H1 (cell line): ENCODE data around the gene CCL4. TPM values are rescaled to one million over a fixed set of nuclear protein-coding genes. Genes with fewer than 3 reads are reported as not detected.

Source experiments
- CTCF ChIA-PET: fragments of 300-600 bp; sonication (Branson Sonifier 250); formaldehyde crosslinking; loops from one replicate; lab custom pipeline; 2021; ENCODE audit not compliant: partially characterized antibody; lab: Charles Lee
- POLR2A ChIA-PET: fragments of 300-600 bp; sonication (Branson Sonifier 250); formaldehyde crosslinking; loops from one replicate; lab custom pipeline; 2021; ENCODE audit warnings: inconsistent platforms; ENCODE audit not compliant: partially characterized antibody; lab: Charles Lee
- DNase-seq, 2 experiments: peaks; one replicate each; pipeline versions ENCODE4 v3.0.0 to v3.0.0-alpha.2; 2010 to 2022; ENCODE audit warnings: low spot score in 2 of 2, low read depth in 1 of 2, mixed read lengths in 1 of 2
- FAIRE-seq: peaks from 2 replicates; lab custom pipeline; 2011; peaks lifted over from hg19 to GRCh38; lab: Jason Lieb, UNC
- H2AFZ ChIP-seq: 2 replicates; pipeline ENCODE4 v1.8.1; 2012; ENCODE audit warnings: low read length, inconsistent platforms
- H2AK5ac ChIP-seq: 2 replicates; pipeline ENCODE4 v1.6.1; 2013; ENCODE audit warnings: low read depth, low read length
- H2BK120ac ChIP-seq: replicated peaks from 2 replicates; pipeline ENCODE3; 2013; ENCODE audit warnings: low read depth, low read length, inconsistent platforms
- H2BK12ac ChIP-seq: 2 replicates; pipeline ENCODE4 v1.6.1; 2013; ENCODE audit warnings: low read depth, low read length
- H2BK15ac ChIP-seq: 2 replicates; pipeline ENCODE4 v1.6.1; 2013; ENCODE audit warnings: low read length
- H2BK20ac ChIP-seq: 2 replicates; pipeline ENCODE4 v1.6.1; 2013; ENCODE audit warnings: low read length
- H2BK5ac ChIP-seq: 2 replicates; pipeline ENCODE4 v1.6.1; 2013; ENCODE audit warnings: low read depth, low read length
- H3K14ac ChIP-seq: 2 replicates; pipeline ENCODE4 v1.6.1; 2013; ENCODE audit warnings: inconsistent platforms; ENCODE audit not compliant: insufficient read length
- H3K18ac ChIP-seq: 2 replicates; pipeline ENCODE4 v1.6.1; 2013; ENCODE audit warnings: low read length; ENCODE audit errors: extremely low read depth
- H3K23ac ChIP-seq: 2 replicates; pipeline ENCODE4 v1.6.1; 2013; ENCODE audit warnings: inconsistent platforms; ENCODE audit not compliant: insufficient read length
- H3K23me2 ChIP-seq: 2 replicates; pipeline ENCODE4 v1.6.1; 2013; ENCODE audit warnings: low read depth, low read length
- H3K27ac ChIP-seq: 2 replicates; pipeline ENCODE4 v1.6.1; 2011; ENCODE audit warnings: low read depth, low read length, inconsistent platforms
- H3K27me3 ChIP-seq, 4 experiments: replicated peaks in 1 of 4; 1 replicate in 1 of 4; 2 replicates in 3 of 4; pipeline versions ENCODE4 v1.6.1 to v1.8.1; 2011 to 2013; ENCODE audit warnings: low read length in 3 of 4, mild to moderate bottlenecking in 3 of 4, inconsistent platforms in 2 of 4, mixed read lengths in 2 of 4, moderate library complexity in 1 of 4; ENCODE audit not compliant: control insufficient read depth in 3 of 4, insufficient read depth in 3 of 4; ENCODE audit errors: extremely low read depth in 1 of 4
- H3K36me3 ChIP-seq, 4 experiments: 2 replicates each; pipeline versions ENCODE4 v1.6.1 to v1.8.1; 2011 to 2013; ENCODE audit warnings: mild to moderate bottlenecking in 4 of 4, low read length in 3 of 4, moderate library complexity in 2 of 4, control low read depth in 1 of 4, inconsistent platforms in 1 of 4; ENCODE audit not compliant: insufficient read depth in 4 of 4, control insufficient read depth in 2 of 4
- H3K4ac ChIP-seq: replicated peaks from 2 replicates; pipeline ENCODE3; 2013; ENCODE audit warnings: low read length, low read depth, mixed read lengths, inconsistent platforms; ENCODE audit not compliant: insufficient read length
- H3K4me1 ChIP-seq, 4 experiments: replicated peaks in 1 of 4; 1 replicate in 1 of 4; 2 replicates in 3 of 4; pipeline versions ENCODE4 v1.6.1 to v1.8.1; 2011 to 2013; ENCODE audit warnings: low read length in 3 of 4, inconsistent platforms in 2 of 4, mixed read lengths in 1 of 4; ENCODE audit not compliant: insufficient read depth in 4 of 4, control insufficient read depth in 3 of 4
- H3K4me2 ChIP-seq, 2 experiments: 2 replicates each; pipeline versions ENCODE4 v1.6.1 to v1.8.1; 2011 to 2013; ENCODE audit warnings: low read depth in 2 of 2, low read length in 2 of 2, control low read depth in 1 of 2, inconsistent platforms in 1 of 2, mild to moderate bottlenecking in 1 of 2; ENCODE audit not compliant: insufficient read depth in 1 of 2
- H3K4me3 ChIP-seq, 4 experiments: fragments of 200-600, 300-600 bp in 1 of 4; sonication (generic), shearing (Covaris generic), sonication (Bioruptor Twin) in 1 of 4; 2 replicates each; pipeline versions ENCODE4 v1.5.1 to v1.8.1; 2011 to 2016; ENCODE audit warnings: low read length in 4 of 4, low read depth in 3 of 4, control low read depth in 2 of 4, inconsistent platforms in 2 of 4, mild to moderate bottlenecking in 2 of 4, mixed read lengths in 1 of 4, moderate library complexity in 1 of 4; ENCODE audit not compliant: insufficient read depth in 2 of 4; ENCODE audit errors: extremely low read depth in 1 of 4
- H3K56ac ChIP-seq: replicated peaks from 2 replicates; pipeline ENCODE3; 2013; ENCODE audit warnings: low read depth, mild to moderate bottlenecking, mixed read lengths, low read length, inconsistent platforms; ENCODE audit not compliant: insufficient read length
- H3K79me1 ChIP-seq: 2 replicates; pipeline ENCODE4 v1.6.1; 2013; ENCODE audit warnings: low read depth, low read length, control low read depth
- H3K79me2 ChIP-seq, 2 experiments: 2 replicates each; pipeline versions ENCODE4 v1.6.1 to v1.8.1; 2012 to 2013; ENCODE audit warnings: low read length in 2 of 2, mild to moderate bottlenecking in 2 of 2, inconsistent platforms in 1 of 2; ENCODE audit not compliant: insufficient read depth in 2 of 2, control insufficient read depth in 1 of 2
- H3K9ac ChIP-seq, 4 experiments: replicated peaks in 1 of 4; 1 replicate in 1 of 4; 2 replicates in 3 of 4; pipeline versions ENCODE4 v1.6.1 to v1.8.1; 2011 to 2013; ENCODE audit warnings: low read depth in 3 of 4, low read length in 3 of 4, control low read depth in 2 of 4, mild to moderate bottlenecking in 2 of 4, moderate library complexity in 2 of 4, inconsistent platforms in 1 of 4; ENCODE audit errors: extremely low read depth in 1 of 4
- H3K9me3 ChIP-seq, 2 experiments: 2 replicates each; pipeline versions ENCODE4 v1.6.1 to v1.8.1; 2012 to 2013; ENCODE audit warnings: mild to moderate bottlenecking in 2 of 2, moderate library complexity in 2 of 2, control low read depth in 1 of 2, inconsistent platforms in 1 of 2, low read depth in 1 of 2, low read length in 1 of 2, mixed read lengths in 1 of 2; ENCODE audit not compliant: insufficient read depth in 2 of 2
- H4K20me1 ChIP-seq, 2 experiments: replicated peaks in 1 of 2; 2 replicates each; pipeline versions ENCODE3 to v1.8.1; 2011 to 2013; ENCODE audit warnings: inconsistent platforms in 2 of 2, low read length in 2 of 2, mild to moderate bottlenecking in 1 of 2; ENCODE audit not compliant: insufficient read depth in 2 of 2, control insufficient read depth in 1 of 2
- H4K5ac ChIP-seq: 2 replicates; pipeline ENCODE4 v1.6.1; 2013; ENCODE audit warnings: low read length, low read depth, mixed read lengths, inconsistent platforms; ENCODE audit not compliant: insufficient read length
- H4K8ac ChIP-seq: 2 replicates; pipeline ENCODE4 v1.8.0; 2013; ENCODE audit warnings: mild to moderate bottlenecking, moderate library complexity, low read length, inconsistent platforms; ENCODE audit not compliant: insufficient read depth; ENCODE audit errors: extremely low read depth
- H4K91ac ChIP-seq: replicated peaks from 2 replicates; pipeline ENCODE3; 2013; ENCODE audit warnings: low read length, mixed read lengths, inconsistent platforms; ENCODE audit not compliant: insufficient read length
- CHD2 ChIP-seq: IDR thresholded peaks from 2 replicates; pipeline ENCODE4 v1.6.1; 2012; ENCODE audit warnings: low read length, improper control_type of control experiment
- CTBP2 ChIP-seq: IDR thresholded peaks from 2 replicates; pipeline ENCODE4 v1.7.0; 2011; ENCODE audit warnings: borderline replicate concordance, mild to moderate bottlenecking, moderate library complexity, mixed read lengths, low read length; ENCODE audit not compliant: insufficient read depth, insufficient read length
- POU5F1 ChIP-seq: IDR thresholded peaks from 2 replicates; pipeline ENCODE4 v1.6.1; 2011; ENCODE audit warnings: low read depth, mild to moderate bottlenecking, low read length, moderate library complexity
- WGBS, 2 experiments: shearing (Covaris generic) in 1 of 2; methylation state at CpG; one replicate each; pipeline versions ENCODE4 v1.1.6 to v1.1.7; 2013 to 2015; ENCODE audit warnings: low lambda C conversion rate in 2 of 2, mixed read lengths in 2 of 2, inconsistent platforms in 1 of 2, low coverage in 1 of 2, missing lambda C conversion rate in 1 of 2; ENCODE audit not compliant: insufficient replicate concordance in 2 of 2, insufficient coverage in 1 of 2, insufficient read length in 1 of 2; ENCODE audit errors: extremely low coverage in 1 of 2, missing lambda C conversion rate in 1 of 2; 5-methylcytosine and 5-hydroxymethylcytosine counted together
- polyA plus RNA-seq, 7 experiments: library from polyadenylated mRNA; depleted of rRNA in 3 of 7; stranded (reverse) in 5 of 7; unstranded in 2 of 7; fragments of >200 nt in 5 of 7; fragments of 200-250 nt in 2 of 7; gene quantifications; 1 replicate in 5 of 7; 2 replicates in 1 of 7; 4 replicates in 1 of 7; pipeline versions ENCODE4 v1.2.1 to v1.2.3, GENCODE V29; 2011 to 2013; ENCODE audit warnings: missing spikeins in 2 of 7, mixed read lengths in 2 of 7
- total RNA-seq: library from RNA; stranded (reverse); fragmentation: NEBNext Ultra II Directional; extraction: Animal tissue kit (Norgen Biotek cat#: 25700); gene quantifications from 2 replicates; pipeline ENCODE4 v1.2.1, GENCODE V29; 2021

CCL4 gene
- total and polyA plus RNA-seq, 2 of the 8 experiments (the other 6 are each of a cell fraction or from before 2014, with no cell fraction given), result not detected

GRCh38 chr17:36152639-36153120 is 49.1 kb downstream of the CCL4 start:
- H3K14ac ChIP-seq, result no peak overlapping the region
- H4K20me1 ChIP-seq, result no peaks in the 10 kb centered on the region
- no peak overlapping the region for H2BK20ac ChIP-seq
- H3K4me1 ChIP-seq, result no peaks in the 10 kb centered on the region
- H2BK15ac ChIP-seq, result no peak overlapping the region
- no peak overlapping the region for H2BK5ac ChIP-seq
- 91% methylated on average over 8 of the region's 8 CpGs; no CpG with 5 or more reads in 1 of the 2 experiments for WGBS, 2 experiments
- no peak overlapping the region for H3K56ac ChIP-seq
- no peak overlapping the region for H2AK5ac ChIP-seq
- FAIRE-seq, result no peak
- H4K91ac ChIP-seq, result no peak overlapping the region
- no peak for TF ChIP-seq CTBP2
- no peak for TF ChIP-seq POU5F1
- no peak for TF ChIP-seq CHD2
- H3K36me3 ChIP-seq, result no peaks in the 10 kb centered on the region
- no peaks in the 10 kb centered on the region for H3K27me3 ChIP-seq
- no peaks in the 10 kb centered on the region for H3K23me2 ChIP-seq
- H2BK120ac ChIP-seq, result no peak overlapping the region
- H3K4ac ChIP-seq, result no peak overlapping the region
- H3K79me2 ChIP-seq, result no peaks in the 10 kb centered on the region
- no peak overlapping the region for H3K23ac ChIP-seq
- H3K79me1 ChIP-seq, result no peaks in the 10 kb centered on the region
- H3K9ac ChIP-seq, result no peak overlapping the region
- no peak overlapping the region for H2AFZ ChIP-seq
- no peak overlapping the region for H3K4me2 ChIP-seq
- no peak overlapping the region for H4K5ac ChIP-seq
- H4K8ac ChIP-seq, result no peak overlapping the region
- POLR2A ChIA-PET, result no interaction called here
- H2BK12ac ChIP-seq, result no peak overlapping the region
- no peaks in the 10 kb centered on the region for H3K9me3 ChIP-seq
- no peak overlapping the region for H3K18ac ChIP-seq
- H3K27ac ChIP-seq, result no peak overlapping the region
- CTCF ChIA-PET, result interaction anchor here (0.6 kb wide), 1 partner anchor 348 kb away, joined by 3 read pairs; no protein-coding TSS in a partner anchor
- no peak for DNase-seq
- no peak overlapping the region for H3K4me3 ChIP-seq
